GM06990 (cell line): Measurements from ENCODE around the gene GABRB1.

Experiments used
- DNase-seq: peaks from one replicate; pipeline ENCODE4 v3.0.0-alpha.2; 2011; ENCODE audit not compliant: insufficient read length; ENCODE audit errors: extremely low read depth
- H3K27me3 ChIP-seq: replicated peaks from 2 replicates; pipeline ENCODE4 v1.6.0; 2011; ENCODE audit warnings: low read length; ENCODE audit not compliant: control insufficient read depth, insufficient read depth
- H3K36me3 ChIP-seq: 2 replicates; pipeline ENCODE4 v1.5.1; 2011; ENCODE audit warnings: low read length; ENCODE audit not compliant: control insufficient read depth, insufficient read depth
- H3K4me3 ChIP-seq: replicated peaks from 2 replicates; pipeline ENCODE4 v1.5.1; 2011; ENCODE audit warnings: low read depth, mild to moderate bottlenecking, control low read depth, low read length
- CTCF ChIP-seq: IDR thresholded peaks from 2 replicates; pipeline ENCODE4 v1.5.1; 2011; ENCODE audit warnings: low read length, control low read depth, mild to moderate bottlenecking, inconsistent platforms; ENCODE audit not compliant: insufficient read depth, poor library complexity, severe bottlenecking

The GABRB1 gene

GRCh38 chr4:47074816-47075215, 43.4 kb downstream of the GABRB1 start:
- TF ChIP-seq CTCF: no peak
- H3K27me3 ChIP-seq: no peaks in the 10 kb centered on the region
- H3K36me3 ChIP-seq: no peaks in the 10 kb centered on the region
- DNase-seq: no peak
- no peak overlapping the region for H3K4me3 ChIP-seq

- Histone ChIP-seq H3K36me3 (no peaks in the 10 kb centered on the region), H3K27me3 (no peaks in the 10 kb centered on the region), H3K4me3 (no peak overlapping the region)
- no peak for DNase-seq
- TF ChIP-seq CTCF: no peak
Measured at GRCh38 chr4:47075262-47075661, 43.9 kb downstream of the GABRB1 start.

GRCh38 chr4:47075919-47076318, 44.6 kb downstream of the GABRB1 start:
- no peak for DNase-seq
- TF ChIP-seq CTCF: no peak
- no peak overlapping the region for H3K4me3 ChIP-seq
- H3K36me3 ChIP-seq: no peaks in the 10 kb centered on the region
- H3K27me3 ChIP-seq: no peaks in the 10 kb centered on the region

- no peak overlapping the region for H3K4me3 ChIP-seq
- no peak for TF ChIP-seq CTCF
- DNase-seq: no peak
- no peaks in the 10 kb centered on the region for H3K36me3 ChIP-seq
- no peaks in the 10 kb centered on the region for H3K27me3 ChIP-seq
Measured at GRCh38 chr4:47084111-47084510, 52.7 kb downstream of the GABRB1 start.

GRCh38 chr4:47084795-47085194, 53.4 kb downstream of the GABRB1 start:
- no peak overlapping the region for H3K4me3 ChIP-seq
- no peak for TF ChIP-seq CTCF
- no peaks in the 10 kb centered on the region for H3K36me3 ChIP-seq
- no peaks in the 10 kb centered on the region for H3K27me3 ChIP-seq
- no peak for DNase-seq

- Histone ChIP-seq H3K27me3 (no peaks in the 10 kb centered on the region; the same call in 1 of the 2 replicates), H3K4me3 (no peak overlapping the region), H3K36me3 (no peaks in the 10 kb centered on the region)
- TF ChIP-seq CTCF: no peak
- no peak for DNase-seq
Measured at GRCh38 chr4:47088298-47088697, 56.9 kb downstream of the GABRB1 start.
